Loucy (cell line): ENCODE measurements around the gene GEMIN7.

Source experiments
- CTCF ChIP-seq: fragments of 200-600 bp; sonication (generic); conservative IDR thresholded peaks from 2 replicates; pipeline ENCODE4 v1.5.1; 2014; ENCODE audit warnings: mild to moderate bottlenecking, antibody characterized with exemption, low read length
- EZH2phosphoT487 ChIP-seq: fragments of 200-600 bp; IDR thresholded peaks from 2 replicates; pipeline ENCODE4 v1.6.1; 2018; ENCODE audit warnings: antibody characterized with exemption, mild to moderate bottlenecking, moderate library complexity, borderline replicate concordance

- no peak for TF ChIP-seq CTCF
- no peak for TF ChIP-seq EZH2phosphoT487
These were observed 8.5 kb downstream of the GEMIN7 start for GRCh38 chr19:45087531-45087930.
